GM12891 (cell line): ENCODE data around the gene TMEM89.

Experiments
- POLR2A ChIP-seq: IDR thresholded peaks from 2 replicates; pipeline ENCODE4 v1.6.1; 2011; ENCODE audit warnings: low read depth, low read length, control low read depth
- TAF1 ChIP-seq: IDR thresholded peaks from 2 replicates; pipeline ENCODE4 v1.6.1; 2011; ENCODE audit warnings: low read depth, low read length, control low read depth

GRCh38 chr3:48652923-48653715 is 31.6 kb upstream of the TMEM89 start:
- no peak for TF ChIP-seq POLR2A
- TF ChIP-seq TAF1 = no peak
